GM10847 (cell line): Measurements from ENCODE around the gene LIMCH1.

Source experiments
- POLR2A ChIP-seq: IDR thresholded peaks from 2 replicates; pipeline ENCODE4 v1.6.1; 2011; ENCODE audit not compliant: insufficient read length; ENCODE audit errors: extremely low read depth

LIMCH1 gene

GRCh38 chr4:41725254-41725653 lies 187.3 kb downstream of the LIMCH1 start:
- no peak for TF ChIP-seq POLR2A

GRCh38 chr4:41727861-41728572 lies 190.1 kb downstream of the LIMCH1 start:
- no peak for TF ChIP-seq POLR2A

- TF ChIP-seq POLR2A = no peak
Observed at GRCh38 chr4:41728573-41728913, 190.6 kb downstream of the LIMCH1 start.

GRCh38 chr4:41731569-41732126 lies 193.7 kb downstream of the LIMCH1 start:
- no peak for TF ChIP-seq POLR2A

GRCh38 chr4:41734371-41734770 lies 196.4 kb downstream of the LIMCH1 start:
- no peak for TF ChIP-seq POLR2A

DNA sequence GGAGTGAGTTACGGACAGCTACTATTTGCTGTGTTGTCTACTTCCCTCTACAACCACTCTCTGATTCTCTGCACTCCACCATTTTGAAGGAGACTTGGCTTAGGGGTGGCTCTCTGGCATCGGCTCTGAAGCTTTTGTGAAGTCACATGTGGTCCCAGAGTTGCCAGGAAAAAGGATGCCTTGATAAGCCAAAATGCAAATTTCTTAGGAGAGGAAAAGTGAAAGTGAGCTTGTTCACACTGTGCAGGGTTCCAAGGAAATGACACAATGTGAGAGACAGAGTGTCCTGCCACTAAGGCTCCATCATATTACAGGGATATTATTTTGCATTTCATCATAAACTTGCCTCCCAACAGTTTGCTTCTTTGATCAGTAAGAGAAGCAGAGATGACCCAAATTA lies 203.4 kb downstream of the LIMCH1 start:
- no peak for TF ChIP-seq POLR2A

- TF ChIP-seq POLR2A = no peak
Observed at GRCh38 chr4:41744572-41745291, 206.8 kb downstream of the LIMCH1 start.

GRCh38 chr4:41745292-41746024 lies 207.5 kb downstream of the LIMCH1 start:
- TF ChIP-seq POLR2A = no peak

GRCh38 chr4:41746025-41746439 lies 208.1 kb downstream of the LIMCH1 start:
- TF ChIP-seq POLR2A = no peak

- TF ChIP-seq POLR2A = no peak
Observed at GRCh38 chr4:41746440-41747229, 208.7 kb downstream of the LIMCH1 start.

DNA sequence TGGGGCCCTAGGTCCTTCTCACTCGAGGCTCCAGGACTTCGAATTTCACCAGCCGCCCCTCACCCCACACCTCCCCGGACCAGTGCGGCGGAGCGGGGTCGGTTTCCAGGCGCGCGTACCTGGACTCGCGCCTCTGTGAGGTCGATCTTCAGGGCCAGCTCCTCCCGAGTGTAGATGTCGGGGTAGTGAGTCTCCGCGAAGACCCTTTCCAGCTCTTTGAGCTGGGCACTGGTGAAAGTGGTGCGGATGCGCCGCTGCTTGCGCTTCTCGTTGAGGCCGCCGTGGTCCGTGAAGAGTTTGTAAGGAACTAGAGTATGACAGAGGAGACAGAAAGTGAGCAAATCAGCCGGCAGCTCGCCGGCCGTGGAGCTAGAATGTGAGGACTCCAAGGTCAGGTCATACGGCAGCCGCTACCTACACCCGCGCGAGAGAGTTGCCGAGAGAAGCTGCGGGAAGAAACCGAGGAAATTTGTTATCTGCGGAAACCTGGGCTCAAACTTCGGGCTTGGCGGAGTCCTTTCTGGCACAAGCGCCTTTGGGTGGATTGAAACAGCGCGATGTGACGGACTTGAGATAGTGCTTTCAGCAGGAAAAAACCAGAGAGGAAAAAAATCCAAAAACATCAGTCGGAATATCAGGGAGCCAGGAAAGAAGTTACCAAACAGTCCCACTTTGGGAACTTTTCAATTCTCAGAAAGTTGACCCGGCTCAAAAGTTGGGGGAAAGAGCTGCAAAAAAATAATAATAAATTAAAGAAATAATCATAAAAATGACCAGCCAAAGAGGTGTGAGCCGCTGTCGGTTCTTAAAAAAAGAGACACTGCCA lies 209.5 kb downstream of the LIMCH1 start:
- TF ChIP-seq POLR2A = no peak

DNA sequence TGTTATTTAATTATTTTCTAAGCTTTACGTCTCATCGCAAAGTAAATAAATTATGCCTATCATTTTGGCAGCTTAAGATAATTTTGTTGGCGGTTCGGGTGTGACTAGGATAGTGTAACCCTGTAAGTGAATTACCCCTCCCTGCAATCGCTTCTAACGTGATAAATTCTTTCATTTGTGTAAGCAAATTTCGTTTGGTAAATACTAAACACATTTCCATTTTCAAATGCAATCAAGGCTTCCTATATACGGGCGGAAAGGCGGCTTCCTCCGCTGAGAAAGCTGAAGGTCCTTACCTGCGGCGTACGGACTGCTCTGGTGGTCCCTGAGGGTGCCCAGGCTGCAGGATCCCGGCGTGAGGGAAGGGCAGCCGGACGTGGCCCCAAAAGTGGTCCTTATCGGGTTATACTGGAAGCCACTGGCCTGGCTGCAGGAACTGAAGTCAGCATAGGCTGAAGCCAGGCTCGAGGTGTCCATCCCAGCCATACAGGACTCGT lies 210.2 kb downstream of the LIMCH1 start:
- no peak for TF ChIP-seq POLR2A

DNA sequence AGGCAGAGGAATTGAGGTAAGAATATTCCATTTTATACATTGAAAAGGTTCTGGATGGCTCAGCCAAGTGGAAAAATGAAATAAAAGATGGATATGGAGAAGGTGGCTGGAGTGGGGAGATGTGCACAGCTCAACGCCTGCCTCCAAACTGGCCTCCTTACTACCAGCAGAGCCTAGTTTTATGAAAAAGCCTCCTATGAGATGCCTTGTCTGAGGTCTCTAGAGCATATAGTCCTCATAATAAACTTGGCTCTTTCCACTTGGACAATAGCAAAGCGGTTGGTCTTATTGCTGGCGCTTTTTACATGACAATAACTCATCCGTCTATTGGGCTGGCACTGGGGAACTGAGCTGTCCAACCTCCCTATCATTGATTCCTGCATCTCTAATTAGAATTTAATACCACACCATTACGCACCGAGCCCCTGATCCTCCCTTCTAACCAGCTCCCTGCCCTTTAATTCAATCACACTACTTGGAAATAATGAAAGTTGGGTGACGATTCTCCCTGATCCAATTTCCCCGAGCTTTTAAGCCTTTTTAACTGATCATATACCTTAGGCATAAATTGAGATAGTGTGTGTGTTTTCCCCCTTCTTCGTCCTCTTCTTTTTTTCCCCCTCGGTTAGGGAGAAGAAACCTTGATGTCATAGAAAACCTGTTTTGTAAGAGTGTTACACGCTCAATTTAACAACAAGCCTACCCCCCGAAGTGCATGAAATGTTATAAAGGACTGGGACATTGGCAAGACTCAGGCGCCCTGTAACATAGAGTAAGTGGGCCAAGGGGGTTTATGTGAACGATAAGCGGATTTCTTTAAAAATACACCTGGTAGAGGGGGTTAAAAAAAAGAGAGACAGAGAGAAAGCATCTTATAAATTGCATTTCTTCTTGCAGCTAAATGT lies 210.9 kb downstream of the LIMCH1 start, which contains the start of gene PHOX2B:
PHOX2B (minus strand) TSS at position 155 of the 905 bp plus-strand sequence; CDS start at position 40, 115 bp downstream.
- TF ChIP-seq POLR2A = no peak
